Thoracic aorta (tissue), 2 donors: Measurements from ENCODE around the gene TENM3. TPM values are rescaled to one million over a fixed set of nuclear protein-coding genes. Genes with fewer than 3 reads are reported as not detected.

Source experiments
- ATAC-seq: fragments of 150-250 bp; one replicate; pipeline ENCODE4 v1.8.0; 2017; ENCODE audit warnings: low read depth; ENCODE audit not compliant: insufficient number of reproducible peaks, low FRiP score
- DNase-seq: peaks from one replicate; pipeline ENCODE4 v3.0.0-alpha.2; 2020; ENCODE audit warnings: low spot score
- H3K27ac ChIP-seq, 2 donors: fragments of 200-600 bp; sonication (generic); 1 replicate in 1 of 2; 2 replicates in 1 of 2; pipeline ENCODE4 v1.5.1; 2016; ENCODE audit warnings: mild to moderate bottlenecking in 2 of 2, moderate library complexity in 2 of 2
- H3K27me3 ChIP-seq: fragments of 200-600 bp; sonication (generic); replicated peaks from 2 replicates; pipeline ENCODE4 v1.6.0; 2016; ENCODE audit warnings: mild to moderate bottlenecking; ENCODE audit not compliant: insufficient read depth
- H3K36me3 ChIP-seq: fragments of 200-600 bp; sonication (generic); one replicate; pipeline ENCODE4 v1.5.1; 2016
- H3K4me1 ChIP-seq, 2 donors: fragments of 200-600 bp; sonication (generic); 1 replicate in 1 of 2; 2 replicates in 1 of 2; pipeline versions ENCODE4 v1.5.1 to v1.6.0; 2016; ENCODE audit warnings: low read depth in 2 of 2, mild to moderate bottlenecking in 1 of 2; ENCODE audit not compliant: control insufficient read depth in 1 of 2
- H3K4me3 ChIP-seq: fragments of 200-600 bp; sonication (generic); 2 replicates; pipeline ENCODE4 v1.5.1; 2016; ENCODE audit warnings: mild to moderate bottlenecking
- H3K9me3 ChIP-seq: fragments of 200-600 bp; sonication (generic); 2 replicates; pipeline ENCODE4 v1.5.1; 2016
- total RNA-seq, 2 donors: library from RNA; depleted of rRNA; stranded (reverse); fragments of >200 nt; gene quantifications; one replicate each; pipeline versions ENCODE4 v1.1.0 to v1.2.3, GENCODE V29; 2016
- TF ChIP-seq, protein P1 (sequence below): fragments of 200-600 bp; sonication (generic); IDR thresholded peaks from one replicate; pipeline ENCODE4 v1.5.1; 2019; ENCODE audit warnings: antibody characterized with exemption

The TENM3 gene
- total RNA-seq, 2 donors from 2014 or later: 0.68 to 8.0 TPM

DNA sequence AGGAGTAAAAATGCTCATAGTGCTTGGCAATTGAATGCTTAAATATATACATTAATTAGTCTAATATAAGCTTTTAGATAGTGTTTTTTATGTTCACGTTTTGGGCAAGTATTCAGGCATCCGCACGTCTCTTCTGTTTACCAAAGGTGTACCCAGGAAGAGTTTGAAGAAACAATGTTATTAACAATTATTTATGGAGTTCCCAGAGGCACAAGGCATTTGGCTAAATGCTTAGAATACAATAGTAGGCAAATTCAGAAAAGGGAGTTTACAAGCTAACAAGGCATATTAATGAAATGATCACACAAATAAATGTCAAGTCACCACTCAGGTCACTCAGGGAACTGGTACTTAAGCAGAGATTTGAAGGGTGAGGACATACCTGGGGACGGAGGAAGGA, 294.8 kb downstream of the TENM3 start:
- Histone ChIP-seq H3K9me3 (no peaks in the 10 kb centered on the region), H3K36me3 (no peaks in the 10 kb centered on the region), H3K4me1 (no peaks in the 10 kb centered on the region), H3K4me3 (no peak overlapping the region), H3K27me3 (no peaks in the 10 kb centered on the region), H3K27ac (no peak overlapping the region)
- TF ChIP-seq, protein P1, sequence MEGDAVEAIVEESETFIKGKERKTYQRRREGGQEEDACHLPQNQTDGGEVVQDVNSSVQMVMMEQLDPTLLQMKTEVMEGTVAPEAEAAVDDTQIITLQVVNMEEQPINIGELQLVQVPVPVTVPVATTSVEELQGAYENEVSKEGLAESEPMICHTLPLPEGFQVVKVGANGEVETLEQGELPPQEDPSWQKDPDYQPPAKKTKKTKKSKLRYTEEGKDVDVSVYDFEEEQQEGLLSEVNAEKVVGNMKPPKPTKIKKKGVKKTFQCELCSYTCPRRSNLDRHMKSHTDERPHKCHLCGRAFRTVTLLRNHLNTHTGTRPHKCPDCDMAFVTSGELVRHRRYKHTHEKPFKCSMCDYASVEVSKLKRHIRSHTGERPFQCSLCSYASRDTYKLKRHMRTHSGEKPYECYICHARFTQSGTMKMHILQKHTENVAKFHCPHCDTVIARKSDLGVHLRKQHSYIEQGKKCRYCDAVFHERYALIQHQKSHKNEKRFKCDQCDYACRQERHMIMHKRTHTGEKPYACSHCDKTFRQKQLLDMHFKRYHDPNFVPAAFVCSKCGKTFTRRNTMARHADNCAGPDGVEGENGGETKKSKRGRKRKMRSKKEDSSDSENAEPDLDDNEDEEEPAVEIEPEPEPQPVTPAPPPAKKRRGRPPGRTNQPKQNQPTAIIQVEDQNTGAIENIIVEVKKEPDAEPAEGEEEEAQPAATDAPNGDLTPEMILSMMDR: no peak
- ATAC-seq (no peak), DNase-seq (no peak)

DNA sequence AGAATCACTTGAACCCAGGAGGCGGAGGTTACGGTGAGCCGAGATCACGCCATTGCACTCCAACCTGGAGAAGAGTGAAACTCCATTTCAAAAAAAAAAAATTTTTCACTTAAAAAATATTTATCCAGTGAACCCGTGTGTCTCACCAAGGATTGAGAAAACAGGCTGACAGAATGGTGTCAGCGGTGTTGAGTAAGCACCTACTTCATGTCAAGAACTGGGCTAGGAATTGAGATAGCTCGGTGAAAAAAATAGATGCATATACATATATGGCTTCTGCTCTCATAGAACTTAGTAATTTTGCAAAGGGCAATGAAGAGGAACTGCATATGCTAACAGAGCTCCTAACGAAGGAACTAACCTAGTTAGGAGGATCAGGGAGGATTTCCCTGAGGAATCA, 297.3 kb downstream of the TENM3 start:
- DNase-seq (no peak), ATAC-seq (no peak)
- H3K9me3 ChIP-seq: no peaks in the 10 kb centered on the region
- no peaks in the 10 kb centered on the region for H3K36me3 ChIP-seq
- H3K27me3 ChIP-seq: no peaks in the 10 kb centered on the region
- TF ChIP-seq, protein P1: no peak
- no peaks in the 10 kb centered on the region for H3K4me1 ChIP-seq
- H3K27ac ChIP-seq: no peak overlapping the region
- no peak overlapping the region for H3K4me3 ChIP-seq

GRCh38 chr4:182547435-182547834, 304.2 kb downstream of the TENM3 start:
- TF ChIP-seq, protein P1: no peak
- Histone ChIP-seq H3K4me1 (no peaks in the 10 kb centered on the region), H3K4me3 (no peak overlapping the region), H3K27ac (no peak overlapping the region), H3K36me3 (no peaks in the 10 kb centered on the region), H3K9me3 (no peaks in the 10 kb centered on the region), H3K27me3 (no peaks in the 10 kb centered on the region)
- DNase-seq (no peak), ATAC-seq (no peak)

DNA sequence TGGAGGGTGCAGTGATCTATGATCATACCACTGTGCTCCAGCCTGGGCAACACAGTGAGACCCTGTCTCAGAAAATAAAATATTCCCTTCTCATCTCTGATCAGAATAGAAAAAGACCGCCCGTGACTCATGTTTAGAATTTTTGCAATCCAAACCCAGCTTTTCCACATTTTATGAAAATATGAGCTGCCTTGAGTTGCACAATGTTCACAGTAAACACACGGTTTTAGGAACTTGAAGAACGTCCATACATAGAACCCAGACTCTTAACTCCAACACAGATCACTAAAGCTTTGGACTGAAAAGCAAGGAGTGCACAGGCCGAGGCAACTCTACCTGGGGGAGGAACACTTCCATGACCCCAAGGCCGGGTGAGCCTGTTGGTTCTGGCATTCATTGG, 305.0 kb downstream of the TENM3 start:
- no peaks in the 10 kb centered on the region for H3K27me3 ChIP-seq
- H3K9me3 ChIP-seq: no peaks in the 10 kb centered on the region
- no peaks in the 10 kb centered on the region for H3K36me3 ChIP-seq
- no peak overlapping the region for H3K4me3 ChIP-seq
- H3K4me1 ChIP-seq: no peaks in the 10 kb centered on the region
- H3K27ac ChIP-seq: no peak overlapping the region
- ATAC-seq: no peak
- no peak for DNase-seq
- TF ChIP-seq, protein P1: no peak

DNA sequence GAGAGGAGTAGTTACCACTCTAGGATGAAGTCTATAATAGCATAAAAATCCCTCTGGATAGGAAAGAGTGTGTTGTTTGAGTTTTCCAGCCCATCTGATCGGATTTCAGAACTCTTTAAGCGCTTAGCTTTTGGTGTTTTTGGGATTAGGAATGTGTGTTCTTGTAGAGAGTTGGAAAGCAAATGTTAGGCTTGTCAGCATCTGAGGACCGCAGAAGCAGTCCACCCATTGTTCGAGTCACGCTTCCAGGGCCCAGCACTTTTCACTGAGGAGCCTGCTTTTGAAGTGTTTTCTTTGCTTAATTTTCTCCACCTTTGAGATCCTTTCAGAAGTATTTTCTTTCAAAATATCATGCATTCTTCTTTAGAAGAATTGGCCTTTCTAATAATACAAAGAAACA, 306.2 kb downstream of the TENM3 start:
- Histone ChIP-seq H3K36me3 (no peaks in the 10 kb centered on the region), H3K4me1 (no peaks in the 10 kb centered on the region), H3K27ac (no peak overlapping the region), H3K27me3 (no peaks in the 10 kb centered on the region), H3K4me3 (no peak overlapping the region), H3K9me3 (no peaks in the 10 kb centered on the region)
- TF ChIP-seq, protein P1: no peak
- DNase-seq (no peak), ATAC-seq (no peak)
